ENCODE measurements around the gene MYCBP2.

- no peak for TF ChIP-seq CTCF (conservative IDR thresholded peaks at IDR 0.05; ENCODE audit: low read depth, low read length)
- no peak for TF ChIP-seq EZH2phosphoT487 (IDR thresholded peaks at IDR 0.05; ENCODE audit: borderline replicate concordance, low read length)
Measured at GRCh38 chr13:77372275-77372674, 45.4 kb upstream of the MYCBP2 start.
